ENCODE measurements around the gene RPS3. TPM values are rescaled to one million over a fixed set of nuclear protein-coding genes. Genes with fewer than 3 reads are reported as not detected.
A peak's percentile ranks its signal among the peaks of the same experiment; 100 is the strongest.

Gene RPS3
- total and polyA plus RNA-seq, 9 of the 15 experiments (the other 6 are each of a cell fraction or from before 2014, with no cell fraction given): 2,700 to 5,771 (median 3,679) TPM

GRCh38 chr11:75421035-75421602 lies 21.8 kb downstream of the RPS3 start (continued):
- TF ChIP-seq ATF7 (IDR thresholded peaks at IDR 0.05): 0 out of 2 replicates have a peak, but pooled peaks have one; percentile 19
- peak; percentile 34; the same call in 1 of the 2 replicates for TF ChIP-seq VEZF1 (CRISPR knock-in tag; IDR thresholded peaks at IDR 0.05)
- TF ChIP-seq SMAD4 (CRISPR knock-in tag; conservative IDR thresholded peaks at IDR 0.05): 0 out of 2 replicates have a peak, but pooled peaks have one; percentile 43
- 0 out of 2 replicates have a peak, but pooled peaks have one; percentile 47 for TF ChIP-seq SMARCE1 (IDR thresholded peaks at IDR 0.05)
- no peak for TF ChIP-seq HNRNPL (IDR thresholded peaks at IDR 0.05; ENCODE audit: low read depth, low read length)
- TF ChIP-seq MIER1 (IDR thresholded peaks at IDR 0.05; ENCODE audit: low read depth): no peak
- peak; percentile 50 for TF ChIP-seq HMGN3 (IDR thresholded peaks at IDR 0.05; ENCODE audit: borderline replicate concordance, extremely low read depth, insufficient read length, low read depth, low read length)
- TF ChIP-seq ZNF511 (CRISPR knock-in tag; IDR thresholded peaks at IDR 0.05): 0 out of 2 replicates have a peak, but pooled peaks have one; percentile 12
- no peak for TF ChIP-seq GABPB2 (CRISPR knock-in tag; conservative IDR thresholded peaks at IDR 0.05)
- TF ChIP-seq ZFX (CRISPR knock-in tag; IDR thresholded peaks at IDR 0.05): peak; percentile 50
- peak; percentile 65 for TF ChIP-seq NFIC (IDR thresholded peaks at IDR 0.05)
- TF ChIP-seq E2F4 (CRISPR knock-in tag; IDR thresholded peaks at IDR 0.05; ENCODE audit: low read depth): no peak
- no peak for TF ChIP-seq SNAPC5 (CRISPR knock-in tag; IDR thresholded peaks at IDR 0.05)
- peak; percentile 95 for TF ChIP-seq TFAP4 (CRISPR knock-in tag; IDR thresholded peaks at IDR 0.05; ENCODE audit: borderline replicate concordance)
- TF ChIP-seq ZNF507 (tag; conservative IDR thresholded peaks at IDR 0.05): no peak
- TF ChIP-seq ZBTB11 (CRISPR knock-in tag; IDR thresholded peaks at IDR 0.05): 0 out of 6 replicates have a peak, but pooled peaks of 1 of the 3 experiments have one; percentile 33
- no peak for TF ChIP-seq TBL1XR1 (IDR thresholded peaks at IDR 0.05; ENCODE audit: low read length in 2 of 2)

Data from K562 (cell line).